ENCODE measurements around the gene TSPOAP1.

- TF ChIP-seq CTCF (IDR thresholded peaks at IDR 0.05) (no peak), MXI1 (IDR thresholded peaks at IDR 0.05; ENCODE audit: low read depth, low read length) (no peak)
These were observed 56.0 kb downstream of the TSPOAP1 start for GRCh38 chr17:58272367-58273280.

Measured in SK-N-SH (cell line).